Peyer's patch (tissue), 4 donors: Measurements from ENCODE around the gene ANKRD33.

ENCODE experiments used
- CTCF ChIP-seq, 6 experiments: fragments of 450-650 bp in 4 of 6; fragments of 200-600 bp in 2 of 6; sonication (generic) in 1 of 6; IDR thresholded peaks; one replicate each; pipeline ENCODE4 v1.5.1; 2017 to 2019; ENCODE audit warnings: antibody characterized with exemption in 6 of 6, mild to moderate bottlenecking in 3 of 6, moderate library complexity in 1 of 6
- POLR2A ChIP-seq, 2 donors: fragments of 450-650 bp; IDR thresholded peaks; one replicate each; pipeline ENCODE4 v1.5.1; 2017; ENCODE audit warnings: antibody characterized with exemption in 2 of 2, mild to moderate bottlenecking in 2 of 2, moderate library complexity in 2 of 2

GRCh38 chr12:51938726-51939125, 50.8 kb downstream of the ANKRD33 start:
- TF ChIP-seq CTCF (IDR thresholded peaks at IDR 0.05) (no peak), POLR2A (IDR thresholded peaks at IDR 0.05) (no peak)
